CD4-positive, alpha-beta T cell treated with Interleukin-15 for 4 hours (primary cell): Measurements from ENCODE around the gene TNS3.
"Not testable (repeated sequence)": the region's sequence is repeated elsewhere in the genome, so short reads cannot be mapped to it uniquely, and the experiment has no call there.

Source experiments
- DNase-seq: peaks from one replicate; pipeline ENCODE4 v3.0.0-alpha.2; 2020; ENCODE audit warnings: low spot score

The TNS3 gene

GRCh38 chr7:47449810-47450590 lies 131.9 kb downstream of the TNS3 start:
- no peak for DNase-seq

- no peak for DNase-seq
These were observed 132.9 kb downstream of the TNS3 start for GRCh38 chr7:47448971-47449370.

GRCh38 chr7:47447621-47448349 lies 134.1 kb downstream of the TNS3 start:
- no peak for DNase-seq

- no peak for DNase-seq
These were observed 134.9 kb downstream of the TNS3 start for GRCh38 chr7:47446871-47447466.

GRCh38 chr7:47444376-47445098 lies 137.4 kb downstream of the TNS3 start:
- DNase-seq = no peak

- no peak for DNase-seq
These were observed 138.9 kb downstream of the TNS3 start for GRCh38 chr7:47443049-47443448.

- no peak for DNase-seq
These were observed 139.4 kb downstream of the TNS3 start for GRCh38 chr7:47442605-47442865.

- no peak for DNase-seq
These were observed 139.9 kb downstream of the TNS3 start for GRCh38 chr7:47441796-47442604.

GRCh38 chr7:47441048-47441447 lies 140.9 kb downstream of the TNS3 start:
- not testable (repeated sequence) for DNase-seq

GRCh38 chr7:47440320-47440719 lies 141.6 kb downstream of the TNS3 start:
- no peak for DNase-seq

GRCh38 chr7:47439181-47439667 lies 142.7 kb downstream of the TNS3 start:
- DNase-seq = no peak

GRCh38 chr7:47438411-47439029 lies 143.4 kb downstream of the TNS3 start:
- no peak for DNase-seq

- DNase-seq = no peak
These were observed 146.0 kb downstream of the TNS3 start for GRCh38 chr7:47435889-47436312.

- no peak for DNase-seq
These were observed 148.4 kb downstream of the TNS3 start for GRCh38 chr7:47433564-47433895.

GRCh38 chr7:47432671-47433563 lies 149.0 kb downstream of the TNS3 start:
- no peak for DNase-seq

GRCh38 chr7:47430422-47430821 lies 151.5 kb downstream of the TNS3 start:
- no peak for DNase-seq

- no peak for DNase-seq
These were observed 153.0 kb downstream of the TNS3 start for GRCh38 chr7:47428768-47429472.

- no peak for DNase-seq
These were observed 153.7 kb downstream of the TNS3 start for GRCh38 chr7:47428052-47428767.

- no peak for DNase-seq
These were observed 154.8 kb downstream of the TNS3 start for GRCh38 chr7:47427051-47427643.
